Karpas-422 (cell line): ENCODE data around the gene LHX4. TPM values are rescaled to one million over a fixed set of nuclear protein-coding genes. Genes with fewer than 3 reads are reported as not detected.

Experiments used
- DNase-seq: peaks from one replicate; pipeline ENCODE4 v3.0.0-alpha.2; 2015
- H2AFZ ChIP-seq: fragments of 200-600 bp; sonication (generic); 2 replicates; pipeline ENCODE4 v1.6.1; 2014; ENCODE audit warnings: antibody characterized with exemption, low read length, mixed read lengths
- H3K27ac ChIP-seq: fragments of 200-600 bp; sonication (generic); 2 replicates; pipeline ENCODE4 v1.5.1; 2014; ENCODE audit warnings: mild to moderate bottlenecking, low read length, moderate library complexity
- H3K27me3 ChIP-seq: fragments of 200-600 bp; sonication (generic); 2 replicates; pipeline ENCODE4 v1.6.1; 2014; ENCODE audit warnings: low read length, mixed read lengths
- H3K36me3 ChIP-seq: fragments of 200-600 bp; sonication (generic); 2 replicates; pipeline ENCODE4 v1.6.1; 2014; ENCODE audit warnings: low read length, mixed read lengths; ENCODE audit not compliant: insufficient read depth
- H3K4me1 ChIP-seq: fragments of 200-600 bp; sonication (generic); 2 replicates; pipeline ENCODE4 v1.6.1; 2014; ENCODE audit warnings: mild to moderate bottlenecking, low read length, mixed read lengths
- H3K4me2 ChIP-seq: fragments of 200-600 bp; sonication (generic); 2 replicates; pipeline ENCODE4 v1.6.1; 2014; ENCODE audit warnings: low read length, low read depth, mild to moderate bottlenecking; ENCODE audit not compliant: poor library complexity, severe bottlenecking
- H3K4me3 ChIP-seq: fragments of 200-600 bp; sonication (generic); 2 replicates; pipeline ENCODE4 v1.5.1; 2014; ENCODE audit warnings: mild to moderate bottlenecking, antibody characterized with exemption, low read length, mixed read lengths
- H3K79me2 ChIP-seq: fragments of 200-600 bp; sonication (generic); 2 replicates; pipeline ENCODE4 v1.6.1; 2014; ENCODE audit warnings: mild to moderate bottlenecking, low read length, mixed read lengths
- H3K9ac ChIP-seq: fragments of 200-600 bp; sonication (generic); 2 replicates; pipeline ENCODE4 v1.6.0; 2014; ENCODE audit warnings: low read length
- H3K9me2 ChIP-seq: fragments of 200-600 bp; sonication (generic), shearing (Covaris generic); replicated peaks from 2 replicates; pipeline ENCODE4 v1.6.0; 2014; ENCODE audit warnings: mild to moderate bottlenecking, low read length, moderate library complexity; ENCODE audit not compliant: insufficient read depth
- H3K9me3 ChIP-seq: fragments of 300-700, 200-600 bp; sonication (generic); 2 replicates; pipeline ENCODE4 v1.6.1; 2014; ENCODE audit warnings: low read length, mixed read lengths
- H4K20me1 ChIP-seq: fragments of 200-600 bp; sonication (generic); 2 replicates; pipeline ENCODE4 v1.6.1; 2014; ENCODE audit warnings: mild to moderate bottlenecking, antibody characterized with exemption, low read length, low read depth; ENCODE audit not compliant: insufficient read depth
- total RNA-seq: library from RNA; depleted of rRNA; stranded (reverse); fragments of >200 nt; shearing (Covaris generic); gene quantifications from 2 replicates; pipeline ENCODE4 v1.2.3, GENCODE V29; 2014; ENCODE audit warnings: low replicate concordance

LHX4 gene
- total RNA-seq, 1 experiment from 2014 or later, result not detected

- Histone ChIP-seq H3K4me3 (no peak overlapping the region), H2AFZ (no peak overlapping the region), H3K79me2 (no peaks in the 10 kb centered on the region), H3K9me2 (no peaks in the 10 kb centered on the region), H3K27ac (no peak overlapping the region), H3K4me2 (no peak overlapping the region), H3K27me3 (no peaks in the 10 kb centered on the region), H3K9me3 (no peaks in the 10 kb centered on the region), H3K36me3 (no peaks in the 10 kb centered on the region), H3K9ac (no peak overlapping the region), H4K20me1 (no peaks in the 10 kb centered on the region), H3K4me1 (no peaks in the 10 kb centered on the region)
- DNase-seq, result no peak
Observed at GRCh38 chr1:180270530-180271271, 40.6 kb downstream of the LHX4 start.

- no peaks in the 10 kb centered on the region for H4K20me1 ChIP-seq
- no peaks in the 10 kb centered on the region for H3K27me3 ChIP-seq
- DNase-seq, result no peak
- no peaks in the 10 kb centered on the region for H3K9me2 ChIP-seq
- H3K4me3 ChIP-seq, result no peak overlapping the region
- no peak overlapping the region for H2AFZ ChIP-seq
- no peak overlapping the region for H3K4me2 ChIP-seq
- no peaks in the 10 kb centered on the region for H3K9me3 ChIP-seq
- no peaks in the 10 kb centered on the region for H3K4me1 ChIP-seq
- no peak overlapping the region for H3K9ac ChIP-seq
- H3K79me2 ChIP-seq, result no peaks in the 10 kb centered on the region
- H3K36me3 ChIP-seq, result no peaks in the 10 kb centered on the region
- no peak overlapping the region for H3K27ac ChIP-seq
Observed at GRCh38 chr1:180271272-180272255, 41.5 kb downstream of the LHX4 start.

GRCh38 chr1:180272395-180272794, 42.3 kb downstream of the LHX4 start:
- H3K9me3 ChIP-seq, result no peaks in the 10 kb centered on the region
- no peak overlapping the region for H3K9ac ChIP-seq
- no peak overlapping the region for H3K27ac ChIP-seq
- H3K9me2 ChIP-seq, result no peaks in the 10 kb centered on the region
- H4K20me1 ChIP-seq, result no peaks in the 10 kb centered on the region
- no peaks in the 10 kb centered on the region for H3K79me2 ChIP-seq
- no peak overlapping the region for H2AFZ ChIP-seq
- no peak overlapping the region for H3K4me3 ChIP-seq
- no peaks in the 10 kb centered on the region for H3K36me3 ChIP-seq
- no peaks in the 10 kb centered on the region for H3K27me3 ChIP-seq
- DNase-seq, result no peak
- H3K4me2 ChIP-seq, result no peak overlapping the region
- no peaks in the 10 kb centered on the region for H3K4me1 ChIP-seq

GRCh38 chr1:180273066-180273465, 43.0 kb downstream of the LHX4 start:
- Histone ChIP-seq H3K9me2 (no peaks in the 10 kb centered on the region), H2AFZ (no peak overlapping the region), H3K4me1 (no peaks in the 10 kb centered on the region), H3K27ac (no peak overlapping the region), H3K4me2 (no peak overlapping the region), H3K4me3 (no peak overlapping the region), H3K9me3 (no peaks in the 10 kb centered on the region), H3K27me3 (no peaks in the 10 kb centered on the region), H3K36me3 (no peaks in the 10 kb centered on the region), H4K20me1 (no peaks in the 10 kb centered on the region), H3K9ac (no peak overlapping the region), H3K79me2 (no peaks in the 10 kb centered on the region)
- DNase-seq, result no peak

GRCh38 chr1:180274221-180274620, 44.2 kb downstream of the LHX4 start:
- Histone ChIP-seq H3K36me3 (no peaks in the 10 kb centered on the region), H4K20me1 (no peaks in the 10 kb centered on the region), H2AFZ (no peak overlapping the region), H3K4me2 (no peak overlapping the region), H3K27ac (no peak overlapping the region), H3K9me3 (no peaks in the 10 kb centered on the region), H3K4me3 (no peak overlapping the region), H3K79me2 (no peaks in the 10 kb centered on the region), H3K9me2 (no peaks in the 10 kb centered on the region), H3K27me3 (no peaks in the 10 kb centered on the region), H3K9ac (no peak overlapping the region), H3K4me1 (no peaks in the 10 kb centered on the region)
- DNase-seq, result no peak

GRCh38 chr1:180275726-180276125, 45.7 kb downstream of the LHX4 start:
- H3K36me3 ChIP-seq, result no peaks in the 10 kb centered on the region
- no peak overlapping the region for H3K4me3 ChIP-seq
- no peaks in the 10 kb centered on the region for H4K20me1 ChIP-seq
- H2AFZ ChIP-seq, result no peak overlapping the region
- no peaks in the 10 kb centered on the region for H3K4me1 ChIP-seq
- no peaks in the 10 kb centered on the region for H3K9me2 ChIP-seq
- H3K79me2 ChIP-seq, result no peaks in the 10 kb centered on the region
- no peaks in the 10 kb centered on the region for H3K27me3 ChIP-seq
- no peaks in the 10 kb centered on the region for H3K9me3 ChIP-seq
- H3K27ac ChIP-seq, result no peak overlapping the region
- H3K4me2 ChIP-seq, result no peak overlapping the region
- no peak overlapping the region for H3K9ac ChIP-seq
- no peak for DNase-seq

- Histone ChIP-seq H4K20me1 (no peaks in the 10 kb centered on the region), H3K27ac (no peak overlapping the region), H3K4me1 (no peaks in the 10 kb centered on the region), H3K27me3 (no peaks in the 10 kb centered on the region), H2AFZ (no peak overlapping the region), H3K4me3 (no peak overlapping the region), H3K9me2 (no peaks in the 10 kb centered on the region), H3K4me2 (no peak overlapping the region), H3K9ac (no peak overlapping the region), H3K9me3 (no peaks in the 10 kb centered on the region), H3K79me2 (no peaks in the 10 kb centered on the region), H3K36me3 (no peaks in the 10 kb centered on the region)
- DNase-seq, result no peak
Observed at GRCh38 chr1:180277476-180278193, 47.6 kb downstream of the LHX4 start.

- no peak overlapping the region for H2AFZ ChIP-seq
Observed at GRCh38 chr1:180278194-180278515, 48.1 kb downstream of the LHX4 start.

More at GRCh38 chr1:180278194-180278515, 48.1 kb downstream of the LHX4 start:
- no peak overlapping the region for H3K4me3 ChIP-seq
- H3K4me2 ChIP-seq, result no peak overlapping the region
- H3K9ac ChIP-seq, result no peak overlapping the region
- no peak overlapping the region for H3K27ac ChIP-seq
- H3K36me3 ChIP-seq, result no peaks in the 10 kb centered on the region
- H4K20me1 ChIP-seq, result no peaks in the 10 kb centered on the region
- H3K27me3 ChIP-seq, result no peaks in the 10 kb centered on the region
- H3K79me2 ChIP-seq, result no peaks in the 10 kb centered on the region
- no peaks in the 10 kb centered on the region for H3K9me2 ChIP-seq
- DNase-seq, result no peak
- no peaks in the 10 kb centered on the region for H3K9me3 ChIP-seq
- no peaks in the 10 kb centered on the region for H3K4me1 ChIP-seq
